Jurkat, Clone E6-1 (cell line): Measurements from ENCODE around the gene MED15.
"Not testable (repeated sequence)": the region's sequence is repeated elsewhere in the genome, so short reads cannot be mapped to it uniquely, and the experiment has no call there.

Experiments used
- DNase-seq: peaks from one replicate; pipeline ENCODE4 v3.0.0-alpha.2; 2011; ENCODE audit warnings: low read depth, low spot score
- H3K4me3 ChIP-seq: 2 replicates; pipeline ENCODE4 v1.5.1; 2011; ENCODE audit warnings: mild to moderate bottlenecking, low read length, control low read depth, moderate library complexity

MED15 gene

DNA sequence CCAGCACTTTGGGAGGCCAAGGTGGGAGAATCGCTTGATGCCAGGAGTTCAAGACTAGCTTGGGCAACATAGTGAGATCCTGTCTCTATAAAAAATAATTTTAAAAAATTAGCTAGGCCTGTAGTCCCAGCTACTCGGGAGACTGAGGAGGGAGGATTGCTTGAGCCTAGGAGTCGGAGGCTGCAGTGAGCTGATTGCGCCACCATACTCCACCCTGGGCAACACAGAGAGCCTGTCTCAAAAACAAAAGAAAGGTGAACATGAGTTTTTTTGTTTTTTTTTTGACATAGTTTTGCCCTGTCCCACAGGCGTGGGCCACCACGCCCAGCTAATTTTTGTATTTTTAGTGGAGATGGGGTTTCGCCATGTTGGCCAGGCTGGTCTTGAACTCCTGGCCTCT is 17.6 kb downstream of the MED15 start:
- no peak overlapping the region for H3K4me3 ChIP-seq
- DNase-seq, result no peak

DNA sequence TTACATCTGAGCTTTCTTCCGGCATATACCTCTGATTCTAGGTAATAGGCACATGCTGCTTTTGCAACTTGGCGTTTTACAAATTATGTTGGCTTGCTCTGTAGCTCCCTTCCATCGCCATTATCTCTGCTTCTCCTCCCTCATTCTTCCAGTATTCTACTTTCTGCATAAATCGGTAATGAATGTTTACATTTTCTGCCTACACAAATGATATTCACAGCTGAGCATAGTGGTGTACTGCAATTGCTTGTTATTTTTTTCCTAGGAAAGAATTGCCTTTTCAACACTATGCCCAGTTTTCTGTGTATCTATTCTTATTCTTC is 18.9 kb downstream of the MED15 start:
- DNase-seq, result no peak
- H3K4me3 ChIP-seq, result no peak overlapping the region

DNA sequence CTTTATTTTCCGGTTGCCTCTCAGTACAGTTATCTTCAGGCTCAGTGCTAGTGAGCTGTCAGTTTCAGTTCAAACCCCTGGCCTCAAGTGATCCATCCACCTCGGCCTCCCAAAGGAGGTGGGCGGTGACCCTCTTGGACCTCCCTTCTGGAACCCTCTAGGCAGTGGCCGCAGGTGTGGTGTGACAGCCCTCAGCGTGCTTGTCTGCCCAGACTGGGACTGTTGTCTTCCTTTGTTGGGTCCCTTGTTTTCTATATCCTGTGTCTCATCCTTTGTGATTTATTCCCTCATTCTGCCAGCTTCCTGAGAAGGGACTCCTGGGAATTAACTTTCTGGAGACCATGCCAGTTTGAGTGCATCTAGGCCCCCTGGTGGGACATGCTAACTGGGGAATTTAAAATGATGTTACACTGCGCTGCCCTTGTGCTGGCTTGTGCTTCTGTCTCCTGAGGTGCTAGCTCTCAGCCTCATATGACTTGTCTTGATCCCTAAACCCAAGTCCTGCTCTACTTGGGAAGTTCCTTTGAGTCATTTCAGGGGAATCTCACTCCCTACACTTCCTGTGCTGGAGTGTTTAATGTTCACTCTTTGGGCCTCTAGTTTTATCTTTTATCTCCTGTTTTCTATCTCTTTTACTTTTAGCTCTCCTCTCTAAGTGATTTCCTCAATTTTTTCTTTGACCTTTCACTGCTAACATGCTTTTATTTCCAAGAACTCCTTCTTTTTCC is 19.4 kb downstream of the MED15 start:
- no peak for DNase-seq
- H3K4me3 ChIP-seq, result no peak overlapping the region

- DNase-seq, result no peak
- no peak overlapping the region for H3K4me3 ChIP-seq
Measured at GRCh38 chr22:20528405-20528978, 21.1 kb downstream of the MED15 start.

DNA sequence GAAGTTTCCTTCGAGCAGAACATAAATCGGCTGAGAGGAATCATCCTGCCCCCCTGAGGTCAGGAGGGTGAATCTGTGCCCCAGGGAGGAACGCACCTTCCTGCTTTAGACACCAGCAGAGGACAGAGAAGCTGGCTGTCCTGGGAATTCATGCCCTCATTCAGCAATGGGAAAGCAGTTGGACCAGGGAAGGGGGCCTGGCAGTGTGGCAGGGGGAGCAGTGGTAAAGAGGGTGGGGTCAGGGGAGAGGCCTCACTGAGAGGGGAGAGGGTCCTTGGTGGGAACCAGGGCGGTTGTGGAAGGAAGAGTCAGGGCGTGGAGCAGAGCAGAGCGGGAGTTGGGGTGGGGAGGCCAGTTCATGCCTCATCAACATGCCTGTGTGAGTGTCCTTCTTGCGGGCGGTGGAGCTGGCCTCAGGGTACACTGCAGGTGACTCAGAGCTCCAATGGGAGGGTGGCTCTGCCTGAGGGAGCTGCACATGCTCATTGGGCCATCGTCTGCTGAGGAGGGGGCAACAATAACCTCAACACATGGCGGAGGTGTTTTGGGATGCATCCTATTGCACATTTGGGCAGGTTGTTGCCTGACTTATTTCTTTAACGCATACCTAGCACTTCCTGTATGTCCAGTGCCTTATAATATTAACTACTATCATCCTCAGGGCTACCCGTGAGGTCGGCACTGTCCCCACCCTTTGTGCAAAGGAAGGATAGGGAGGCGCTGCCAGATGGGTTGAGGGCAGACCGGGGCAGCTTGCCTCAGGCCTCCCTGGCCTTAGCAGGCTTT is 23.2 kb downstream of the MED15 start:
- DNase-seq, result no peak
- no peak overlapping the region for H3K4me3 ChIP-seq

GRCh38 chr22:20531154-20531403 is 23.7 kb downstream of the MED15 start:
- no peak for DNase-seq
- no peak overlapping the region for H3K4me3 ChIP-seq

DNA sequence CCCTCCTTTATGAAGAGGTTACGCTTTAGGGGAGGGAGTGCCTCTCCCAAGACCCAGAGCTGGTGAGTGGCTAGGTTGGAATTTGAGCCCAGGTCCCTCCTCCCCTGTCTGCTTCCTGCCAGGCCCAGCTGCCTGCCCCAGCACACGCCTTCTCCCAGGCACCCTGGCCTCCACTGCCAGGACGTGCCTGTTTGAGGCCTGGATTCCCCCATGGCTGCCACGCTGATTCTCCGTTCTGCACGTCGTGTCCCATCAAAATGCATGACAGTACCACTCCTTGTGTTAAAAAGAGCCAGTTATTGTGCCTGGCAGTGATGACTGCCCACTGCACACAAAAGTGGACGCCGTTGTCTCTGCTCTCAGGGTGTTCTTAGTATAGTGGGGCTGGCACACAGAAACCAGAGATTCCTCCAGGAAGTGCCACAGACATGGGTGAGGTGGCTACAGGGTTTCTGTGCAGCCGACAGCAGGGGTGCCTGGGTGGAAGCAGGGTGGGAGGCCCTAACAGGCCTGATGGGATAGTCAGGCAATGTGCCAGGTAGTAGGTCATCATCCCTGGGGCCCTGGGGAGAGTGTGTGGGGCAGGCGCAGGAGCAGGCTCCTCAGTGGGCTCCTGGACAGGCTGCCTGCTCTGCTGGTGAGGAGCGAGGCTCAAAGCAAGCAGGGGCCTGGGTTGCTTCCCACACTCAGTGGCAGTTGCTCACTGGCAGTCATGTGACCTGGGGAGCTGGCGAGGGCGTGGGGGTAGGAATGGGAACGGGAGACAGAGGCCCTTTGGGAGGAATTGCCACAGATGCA is 24.2 kb downstream of the MED15 start:
- no peak overlapping the region for H3K4me3 ChIP-seq
- no peak for DNase-seq

GRCh38 chr22:20532256-20532993 is 25.0 kb downstream of the MED15 start:
- DNase-seq, result no peak
- H3K4me3 ChIP-seq, result no peak overlapping the region

DNA sequence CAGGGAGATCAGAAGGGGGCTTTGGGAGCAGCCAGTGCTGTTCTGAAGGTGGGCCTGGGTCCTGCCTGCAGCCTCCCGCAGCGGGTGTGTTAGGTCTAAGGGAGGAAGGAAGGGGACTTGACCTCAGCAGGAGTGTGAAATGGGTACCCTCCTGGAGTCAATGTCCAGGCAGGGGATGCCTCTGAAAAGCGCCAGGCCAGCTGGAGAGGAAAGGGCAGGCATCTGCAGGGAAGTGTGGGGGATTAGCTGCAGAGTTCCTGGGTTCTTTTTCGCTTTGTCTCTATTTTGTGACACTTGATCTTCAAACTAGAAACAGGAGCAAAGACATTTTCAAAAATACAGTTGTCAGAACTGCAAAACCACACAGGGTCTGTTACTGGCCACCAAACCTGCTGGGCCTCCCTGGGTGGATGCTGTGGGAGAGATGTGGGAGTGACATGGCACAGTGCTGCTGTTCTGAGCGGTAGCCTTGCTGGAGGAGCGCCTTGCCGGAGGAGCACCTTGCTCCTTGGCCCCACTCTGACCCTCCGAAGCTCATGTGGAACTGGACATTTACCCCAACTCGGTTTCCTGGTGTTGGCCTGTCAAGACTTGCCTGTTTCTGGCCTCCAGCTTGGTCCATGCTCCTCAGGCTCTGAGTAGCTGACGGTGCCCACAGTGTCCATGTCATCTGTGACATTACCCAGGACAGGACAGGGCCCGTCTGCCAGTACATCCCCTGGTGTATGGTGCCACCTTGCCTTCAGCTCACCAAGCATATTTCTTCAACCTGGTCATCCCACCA is 25.9 kb downstream of the MED15 start:
- no peak overlapping the region for H3K4me3 ChIP-seq
- DNase-seq, result no peak

- no peak overlapping the region for H3K4me3 ChIP-seq
- DNase-seq, result no peak
Measured at GRCh38 chr22:20533879-20534265, 26.5 kb downstream of the MED15 start.

- no peak for DNase-seq
- H3K4me3 ChIP-seq, result no peak overlapping the region
Measured at GRCh38 chr22:20536590-20537324, 29.3 kb downstream of the MED15 start.

GRCh38 chr22:20537325-20537756 is 29.9 kb downstream of the MED15 start:
- no peak for DNase-seq
- H3K4me3 ChIP-seq, result no peak overlapping the region

DNA sequence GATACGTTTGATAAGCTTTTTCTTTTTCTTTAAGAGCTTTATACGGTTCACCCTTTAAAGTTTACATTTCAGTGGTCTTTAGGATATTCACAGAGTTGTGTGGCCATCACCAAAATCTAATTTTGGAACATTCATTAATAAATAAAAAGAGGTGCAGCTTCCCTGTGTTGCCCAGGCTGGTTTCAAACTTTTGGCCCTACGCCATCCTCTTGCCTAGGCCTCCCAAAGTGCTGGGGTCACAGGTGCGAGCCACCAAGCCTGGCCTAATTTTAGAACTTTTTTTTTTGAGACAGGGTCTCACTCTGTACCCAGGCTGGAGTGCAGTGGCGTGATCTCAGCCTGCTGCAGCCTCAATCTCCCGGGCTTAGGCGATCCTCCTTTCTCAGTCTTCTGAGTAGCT is 30.6 kb downstream of the MED15 start:
- DNase-seq, result no peak

GRCh38 chr22:20538875-20539274 is 31.5 kb downstream of the MED15 start:
- DNase-seq, H3K4me3 ChIP-seq: not testable (repeated sequence)

More for the DNA sequence above, 30.6 kb downstream of the MED15 start:
- no peak overlapping the region for H3K4me3 ChIP-seq

DNA sequence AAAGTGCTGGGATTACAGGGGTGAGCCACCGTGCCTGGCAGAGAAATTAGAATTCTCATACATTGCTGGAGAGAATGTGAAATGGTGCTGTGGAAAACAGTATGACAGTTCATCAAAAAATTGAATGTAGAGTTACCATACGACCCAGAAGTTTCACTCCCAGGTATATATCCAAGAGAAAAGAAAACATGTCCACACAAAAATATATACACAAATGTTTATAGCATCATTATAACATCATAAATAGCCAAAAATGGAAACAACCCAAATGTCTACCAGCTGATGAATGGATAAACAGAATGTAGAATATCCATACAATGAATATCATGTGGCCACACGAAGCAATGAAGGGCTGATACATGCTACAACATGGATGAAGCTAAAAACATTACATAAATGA is 34.6 kb downstream of the MED15 start:
- DNase-seq, result no peak
- no peak overlapping the region for H3K4me3 ChIP-seq

DNA sequence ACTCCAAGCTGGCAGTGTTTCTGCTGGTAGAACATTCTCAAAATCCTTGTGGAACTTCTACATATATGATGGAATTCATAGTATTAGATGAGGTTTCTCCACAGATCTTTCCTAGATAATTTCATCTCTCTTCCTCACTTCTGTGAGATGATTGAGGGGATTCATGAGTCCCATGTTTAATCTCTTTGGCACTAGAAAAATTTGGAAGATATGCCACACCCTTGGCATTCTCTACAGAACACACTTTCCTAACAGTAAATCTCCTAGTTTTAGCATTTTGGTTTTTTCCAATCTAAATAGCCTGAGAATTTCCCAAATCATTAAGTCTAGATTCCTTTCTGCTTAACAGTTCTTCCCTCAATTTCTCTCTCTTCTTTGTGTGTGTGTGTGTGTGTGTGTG is 35.3 kb downstream of the MED15 start:
- no peak overlapping the region for H3K4me3 ChIP-seq
- DNase-seq, result no peak

- H3K4me3 ChIP-seq, DNase-seq: not testable (repeated sequence)
Measured at GRCh38 chr22:20545318-20545634, 37.9 kb downstream of the MED15 start.
